Mesenteric fat pad (tissue), 1 donor: Measurements from ENCODE around the gene AIRE. TPM values are rescaled to one million over a fixed set of nuclear protein-coding genes. Genes with fewer than 3 reads are reported as not detected.
"Not testable (repeated sequence)": the region's sequence is repeated elsewhere in the genome, so short reads cannot be mapped to it uniquely, and the experiment has no call there.

Source experiments
- DNase-seq: peaks from one replicate; pipeline ENCODE4 v3.0.0-alpha.2; 2020; ENCODE audit warnings: low spot score
- long read RNA-seq: library from polyadenylated mRNA; unstranded; transcript quantifications from one replicate; pipeline ENCODE4 v2.0.0, GENCODE V29; 2020
- total RNA-seq: library from RNA; stranded (reverse); fragmentation: NEBNext Ultra II Directional; extraction: Animal tissue kit (Norgen Biotek cat#: 25700); gene quantifications from one replicate; pipeline ENCODE4 v1.2.1, GENCODE V29; 2021
- donor health status: DM: yes; HTN: yes; CAD: no.

The AIRE gene
- total RNA-seq = not detected
- long read RNA-seq = 0 reads

GRCh38 chr21:44285138-44285992, at the start of gene AIRE:
Gene AIRE, plus strand, starts transcription at chr21:44285876. Its CDS starts 131 bp downstream, at chr21:44286007.
- no peak for DNase-seq

GRCh38 chr21:44240353-44240752, 45.3 kb upstream of the AIRE start:
- not testable (repeated sequence) for DNase-seq

- not testable (repeated sequence) for DNase-seq
Observed at GRCh38 chr21:44240842-44241241, 44.8 kb upstream of the AIRE start, which contains the start of gene ICOSLG. Gene ICOSLG, minus strand, starts transcription at chr21:44240943. Its CDS starts 126 bp downstream, at chr21:44240817.

GRCh38 chr21:44241281-44241680, 44.4 kb upstream of the AIRE start:
- DNase-seq = not testable (repeated sequence)

GRCh38 chr21:44243980-44244379, 41.7 kb upstream of the AIRE start:
- not testable (repeated sequence) for DNase-seq

GRCh38 chr21:44247904-44248303, 37.8 kb upstream of the AIRE start:
- not testable (repeated sequence) for DNase-seq

- not testable (repeated sequence) for DNase-seq
Observed at GRCh38 chr21:44249204-44250037, 36.3 kb upstream of the AIRE start.

GRCh38 chr21:44253832-44254710, 31.6 kb upstream of the AIRE start:
- DNase-seq = no peak

- no peak for DNase-seq
Observed at GRCh38 chr21:44255511-44255981, 30.1 kb upstream of the AIRE start.

GRCh38 chr21:44258056-44258725, 27.5 kb upstream of the AIRE start:
- DNase-seq = no peak

- no peak for DNase-seq
Observed at GRCh38 chr21:44259082-44259705, 26.5 kb upstream of the AIRE start.

GRCh38 chr21:44260066-44260465, 25.6 kb upstream of the AIRE start:
- DNase-seq = no peak

GRCh38 chr21:44260791-44261631, 24.7 kb upstream of the AIRE start:
- DNase-seq = no peak

GRCh38 chr21:44261675-44262295, 23.9 kb upstream of the AIRE start, which contains the start of gene DNMT3L:
Gene DNMT3L, minus strand, starts transcription at chr21:44261897. Its CDS starts 638 bp downstream, at chr21:44261259.
- DNase-seq = no peak

- no peak for DNase-seq
Observed at GRCh38 chr21:44262338-44263056, 23.2 kb upstream of the AIRE start.

GRCh38 chr21:44263221-44263760, 22.4 kb upstream of the AIRE start:
- DNase-seq = no peak

GRCh38 chr21:44263768-44264167, 21.9 kb upstream of the AIRE start:
- DNase-seq = no peak
